ENCODE data around the gene MCCD1. TPM values are rescaled to one million over a fixed set of nuclear protein-coding genes. Genes with fewer than 3 reads are reported as not detected.
A peak's percentile ranks its signal among the peaks of the same experiment; 100 is the strongest.
"Not testable (repeated sequence)": the region's sequence is repeated elsewhere in the genome, so short reads cannot be mapped to it uniquely, and the experiment has no call there.

MCCD1 gene
- total RNA-seq, 3 donors from 2014 or later = not detected

DNA sequence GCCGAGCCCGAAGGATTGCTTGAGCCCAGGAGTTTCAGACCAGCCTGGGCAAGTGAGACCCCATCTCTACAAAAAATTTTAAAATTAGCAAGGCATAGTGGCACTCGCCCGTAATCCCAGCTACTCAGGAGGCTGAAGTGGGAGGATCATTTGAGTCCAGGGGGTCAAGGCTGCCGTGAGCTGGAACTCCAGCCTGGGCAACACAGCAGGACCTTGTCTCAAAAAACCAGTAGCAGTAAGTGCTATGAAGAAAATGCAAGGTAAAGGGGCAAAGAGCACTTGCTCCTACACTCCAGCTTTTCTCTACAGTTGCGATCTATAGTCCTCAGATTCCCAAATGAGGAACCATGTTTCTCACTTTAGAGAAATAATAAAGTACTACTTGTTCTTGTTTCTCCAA, 14.9 kb downstream of the MCCD1 start:
- Mint-ChIP-seq H3K4me1 (ENCODE audit: low read depth) (peaks cover 52% of the 10 kb centered on the region), H3K9me3 (no peaks in the 10 kb centered on the region), H3K27me3 (ENCODE audit: low read depth) (no peaks in the 10 kb centered on the region), H3K36me3 (ENCODE audit: insufficient read depth) (peaks cover 27% of the 10 kb centered on the region), H3K4me3 (peak overlapping the region; percentile 96)
- DNase-seq (no peak), ATAC-seq (no peak)

- no peak for DNase-seq
- no peak overlapping the region for H3K4me3 Mint-ChIP-seq
- H3K9me3 Mint-ChIP-seq = no peaks in the 10 kb centered on the region
- no peaks in the 10 kb centered on the region for H3K27me3 Mint-ChIP-seq (ENCODE audit: low read depth)
- H3K4me1 Mint-ChIP-seq (ENCODE audit: low read depth) = peaks cover 44% of the 10 kb centered on the region
- ATAC-seq = no peak
- H3K36me3 Mint-ChIP-seq (ENCODE audit: insufficient read depth) = peaks cover 16% of the 10 kb centered on the region
Observed at GRCh38 chr6:31544676-31545075, 15.9 kb downstream of the MCCD1 start.

GRCh38 chr6:31545291-31545690, 16.5 kb downstream of the MCCD1 start:
- no peak overlapping the region for H3K4me3 Mint-ChIP-seq
- H3K4me1 Mint-ChIP-seq (ENCODE audit: low read depth) = peaks cover 38% of the 10 kb centered on the region
- peaks cover 10% of the 10 kb centered on the region for H3K36me3 Mint-ChIP-seq (ENCODE audit: insufficient read depth)
- no peaks in the 10 kb centered on the region for H3K9me3 Mint-ChIP-seq
- DNase-seq (no peak), ATAC-seq (no peak)
- H3K27me3 Mint-ChIP-seq (ENCODE audit: low read depth) = no peaks in the 10 kb centered on the region

- ATAC-seq (peak; percentile 60 to 61), DNase-seq (peak; percentile 78)
- Mint-ChIP-seq H3K9me3 (no peaks in the 10 kb centered on the region), H3K4me1 (ENCODE audit: low read depth) (peaks cover 36% of the 10 kb centered on the region), H3K36me3 (ENCODE audit: insufficient read depth) (peaks cover 1% of the 10 kb centered on the region), H3K27me3 (ENCODE audit: low read depth) (no peaks in the 10 kb centered on the region), H3K4me3 (peak within 1 kb of the TSS; percentile 91)
Observed at GRCh38 chr6:31546339-31546957, 17.7 kb downstream of the MCCD1 start, which contains the start of gene ATP6V1G2. TSS of gene ATP6V1G2 (minus strand) at chr6:31546608. CDS start at chr6:31546559, 49 bp downstream.

DNA sequence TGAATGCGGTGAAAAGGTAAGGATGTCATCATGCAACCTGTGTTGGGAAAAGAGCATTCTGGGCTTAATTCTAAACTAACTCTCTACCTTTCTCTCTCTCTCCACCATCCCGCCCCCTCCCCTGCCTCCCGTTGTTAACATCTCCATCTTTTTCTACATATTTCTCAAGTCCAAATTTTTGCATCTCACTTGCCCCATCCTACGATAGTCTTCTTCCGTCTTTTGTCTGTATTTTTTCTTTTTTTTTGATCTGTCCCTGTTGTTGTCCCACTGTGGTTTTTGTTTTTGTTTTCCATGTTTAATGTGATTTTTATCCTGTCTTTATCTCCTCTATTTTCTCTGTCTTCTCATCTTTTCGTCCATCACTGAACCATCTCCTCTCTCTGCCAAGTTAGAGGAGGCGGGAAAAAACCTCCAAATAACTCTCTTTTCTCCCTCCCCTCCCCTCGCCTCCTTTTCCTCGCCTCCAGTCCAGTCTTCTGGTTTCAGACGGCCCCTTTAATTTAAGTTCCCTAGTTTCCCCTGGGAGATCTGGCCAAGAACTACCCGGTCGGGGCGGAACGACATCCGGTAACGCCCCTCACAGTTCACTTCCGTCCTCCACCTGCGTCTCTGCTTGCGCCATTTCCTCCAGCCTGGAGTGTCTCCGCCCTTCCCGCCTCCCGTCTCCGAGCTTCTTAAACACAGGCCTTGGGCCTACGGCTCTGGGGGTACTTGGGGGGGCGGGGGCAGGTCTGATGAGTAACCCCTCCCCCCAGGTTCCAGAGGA, 18.4 kb downstream of the MCCD1 start, which contains the start of gene NFKBIL1:
TSS of gene NFKBIL1 (plus strand) at position 651 of the 769 bp plus-strand sequence. CDS start at position 738, 87 bp downstream.
- peak; percentile 88 to 89 for ATAC-seq
- DNase-seq = peak; percentile 85
- Mint-ChIP-seq H3K4me3 (peak within 1 kb of the TSS; percentile 91), H3K9me3 (no peaks in the 10 kb centered on the region), H3K36me3 (ENCODE audit: insufficient read depth) (peaks cover 2% of the 10 kb centered on the region), H3K27me3 (ENCODE audit: low read depth) (no peaks in the 10 kb centered on the region), H3K4me1 (ENCODE audit: low read depth) (peaks cover 37% of the 10 kb centered on the region)

- DNase-seq (no peak), ATAC-seq (no peak)
- Mint-ChIP-seq H3K36me3 (ENCODE audit: insufficient read depth) (peaks cover 2% of the 10 kb centered on the region), H3K9me3 (no peaks in the 10 kb centered on the region), H3K4me1 (ENCODE audit: low read depth) (peaks cover 34% of the 10 kb centered on the region), H3K27me3 (ENCODE audit: low read depth) (no peaks in the 10 kb centered on the region), H3K4me3 (peak overlapping the region; percentile 91)
Observed at GRCh38 chr6:31547727-31548543, 19.2 kb downstream of the MCCD1 start.

- Mint-ChIP-seq H3K27me3 (ENCODE audit: low read depth) (no peaks in the 10 kb centered on the region), H3K9me3 (no peaks in the 10 kb centered on the region), H3K36me3 (ENCODE audit: insufficient read depth) (peaks cover 2% of the 10 kb centered on the region), H3K4me3 (peak overlapping the region; percentile 91), H3K4me1 (ENCODE audit: low read depth) (peaks cover 33% of the 10 kb centered on the region)
- DNase-seq (no peak), ATAC-seq (no peak)
Observed at GRCh38 chr6:31548544-31548873, 19.7 kb downstream of the MCCD1 start.

DNA sequence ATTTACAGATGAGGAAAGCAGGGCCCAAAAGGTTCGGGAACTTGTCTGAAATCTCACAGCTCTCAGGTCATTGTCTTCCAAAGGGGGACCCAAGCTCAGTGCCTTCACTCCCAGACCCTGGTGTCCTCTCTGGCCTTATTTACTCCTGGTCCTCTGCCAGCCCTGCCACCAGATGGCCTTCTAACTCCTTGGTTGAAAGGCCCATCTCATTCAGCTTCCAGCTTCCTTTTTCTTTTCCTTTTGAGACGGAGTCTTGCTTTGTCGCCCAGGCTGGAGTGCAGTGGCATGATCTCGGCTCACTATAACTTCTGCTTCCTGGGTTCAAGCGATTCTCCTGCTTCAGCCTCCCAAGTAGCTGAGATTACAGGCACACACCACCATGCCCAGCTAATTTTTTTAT, 22.6 kb downstream of the MCCD1 start:
- Mint-ChIP-seq H3K4me3 (peak overlapping the region; percentile 53), H3K4me1 (ENCODE audit: low read depth) (peaks cover 41% of the 10 kb centered on the region)
- H3K9me3 Mint-ChIP-seq; H3K36me3 Mint-ChIP-seq (ENCODE audit: insufficient read depth); H3K27me3 Mint-ChIP-seq (ENCODE audit: low read depth): not testable (repeated sequence)
- peak in 1 of 2 donors; percentile 23 for ATAC-seq
- DNase-seq = peak; percentile 58

- Mint-ChIP-seq H3K4me1 (ENCODE audit: low read depth) (peaks cover 63% of the 10 kb centered on the region), H3K9me3 (no peaks in the 10 kb centered on the region), H3K36me3 (ENCODE audit: insufficient read depth) (peaks cover 22% of the 10 kb centered on the region), H3K4me3 (no peak overlapping the region), H3K27me3 (ENCODE audit: low read depth) (no peaks in the 10 kb centered on the region)
- DNase-seq (no peak), ATAC-seq (no peak)
Observed at GRCh38 chr6:31556307-31556706, 27.5 kb downstream of the MCCD1 start.

DNA sequence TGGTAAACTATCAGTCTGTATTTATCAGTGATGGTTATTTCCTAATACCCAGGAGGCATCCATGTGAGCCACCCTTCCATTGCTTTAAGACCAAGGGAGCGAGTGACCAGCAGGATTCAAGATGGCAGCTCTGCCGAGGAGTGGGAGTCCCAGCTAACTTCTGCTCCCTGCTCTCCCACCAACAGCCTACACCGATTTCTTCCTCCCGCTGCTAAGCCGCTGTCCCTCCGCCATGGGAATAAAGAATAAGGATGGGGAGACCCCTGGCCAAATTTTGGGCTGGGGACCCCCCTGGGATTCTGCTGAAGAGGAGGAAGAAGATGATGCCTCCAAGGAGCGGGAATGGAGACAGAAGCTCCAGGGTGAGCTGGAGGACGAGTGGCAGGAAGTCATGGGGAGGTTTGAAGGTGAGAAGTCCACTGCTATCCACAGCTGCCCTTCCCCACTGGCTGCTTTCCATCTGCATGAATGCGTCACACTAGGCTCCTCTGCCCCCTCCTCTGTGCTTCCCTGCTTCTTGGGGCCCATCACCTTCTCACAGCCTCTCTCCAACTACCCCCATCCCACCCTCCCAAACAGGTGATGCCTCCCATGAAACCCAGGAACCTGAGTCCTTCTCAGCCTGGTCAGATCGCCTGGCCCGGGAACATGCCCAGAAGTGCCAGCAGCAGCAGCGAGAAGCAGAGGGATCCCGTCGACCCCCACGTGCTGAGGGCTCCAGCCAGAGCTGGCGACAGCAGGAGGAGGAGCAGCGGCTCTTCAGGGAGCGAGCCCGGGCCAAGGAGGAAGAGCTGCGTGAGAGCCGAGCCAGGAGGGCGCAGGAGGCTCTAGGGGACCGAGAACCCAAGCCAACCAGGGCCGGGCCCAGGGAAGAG, 28.9 kb downstream of the MCCD1 start:
- peaks cover 24% of the 10 kb centered on the region for H3K36me3 Mint-ChIP-seq (ENCODE audit: insufficient read depth)
- DNase-seq (no peak), ATAC-seq (no peak)
- peak overlapping the region; percentile 67 for H3K4me3 Mint-ChIP-seq
- H3K9me3 Mint-ChIP-seq = no peaks in the 10 kb centered on the region
- H3K27me3 Mint-ChIP-seq (ENCODE audit: low read depth) = no peaks in the 10 kb centered on the region
- peaks cover 70% of the 10 kb centered on the region for H3K4me1 Mint-ChIP-seq (ENCODE audit: low read depth)

GRCh38 chr6:31558318-31558625, 29.5 kb downstream of the MCCD1 start:
- Mint-ChIP-seq H3K4me1 (ENCODE audit: low read depth) (peaks cover 74% of the 10 kb centered on the region), H3K36me3 (ENCODE audit: insufficient read depth) (peaks cover 28% of the 10 kb centered on the region), H3K9me3 (no peaks in the 10 kb centered on the region), H3K27me3 (ENCODE audit: low read depth) (no peaks in the 10 kb centered on the region), H3K4me3 (peak overlapping the region; percentile 67)
- ATAC-seq = no peak
- no peak for DNase-seq

DNA sequence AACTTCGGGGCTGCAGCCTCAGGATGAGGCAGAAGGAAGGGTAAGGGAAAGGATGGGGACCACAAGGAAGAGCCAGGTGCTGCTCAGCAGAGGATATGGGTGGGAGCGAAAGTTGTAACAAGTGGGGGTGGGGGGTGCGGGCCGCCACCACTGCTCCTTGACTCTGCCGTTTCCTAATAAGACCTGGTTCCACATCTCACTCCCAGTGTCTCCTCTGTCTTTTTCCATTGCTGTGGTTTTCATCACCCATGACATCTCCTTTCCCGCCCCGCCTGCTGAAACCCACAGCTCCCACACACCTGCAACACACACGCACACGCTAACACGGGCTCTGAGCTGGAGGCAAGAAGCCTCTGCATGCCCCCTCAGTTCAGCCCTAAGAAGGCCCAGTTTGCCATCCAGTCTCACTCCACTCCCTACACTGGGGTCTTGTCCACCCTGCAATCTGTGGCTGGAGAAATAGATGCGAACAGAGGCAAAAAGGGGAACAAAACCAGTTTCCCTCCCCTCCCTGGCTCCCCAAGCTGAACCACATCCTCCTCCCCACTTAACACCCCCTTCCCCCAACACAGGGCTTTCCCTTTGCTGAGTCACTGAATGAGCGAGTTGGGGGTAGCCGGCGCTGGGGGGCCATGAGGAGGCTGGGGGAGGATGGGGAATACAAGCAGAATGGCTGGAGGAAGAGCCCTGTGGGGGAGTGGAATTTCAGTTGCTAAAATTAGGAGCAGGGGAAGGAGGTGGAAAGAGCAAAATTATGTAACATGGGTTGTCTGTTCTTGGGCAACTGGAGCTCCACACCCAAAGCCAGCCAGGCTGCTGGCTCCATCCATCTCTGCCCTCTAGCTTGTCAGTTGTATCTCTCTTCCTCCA, 30.1 kb downstream of the MCCD1 start:
- ATAC-seq (peak; percentile 72 to 76), DNase-seq (peak; percentile 66)
- Mint-ChIP-seq H3K36me3 (ENCODE audit: insufficient read depth) (peaks cover 30% of the 10 kb centered on the region), H3K4me3 (peak overlapping the region; percentile 67), H3K27me3 (ENCODE audit: low read depth) (no peaks in the 10 kb centered on the region), H3K9me3 (no peaks in the 10 kb centered on the region), H3K4me1 (ENCODE audit: low read depth) (peaks cover 79% of the 10 kb centered on the region)

- peak; percentile 13 to 22 for ATAC-seq
- Mint-ChIP-seq H3K4me1 (ENCODE audit: low read depth) (peaks cover 81% of the 10 kb centered on the region), H3K9me3 (no peaks in the 10 kb centered on the region), H3K27me3 (ENCODE audit: low read depth) (no peaks in the 10 kb centered on the region), H3K36me3 (ENCODE audit: insufficient read depth) (peaks cover 32% of the 10 kb centered on the region), H3K4me3 (peak overlapping the region; percentile 67)
- no peak for DNase-seq
Observed at GRCh38 chr6:31559606-31559957, 30.8 kb downstream of the MCCD1 start.

All from activated T-cell treated with anti-CD3 and anti-CD28 coated beads, Interleukin-2, amount 50 U/mL, for 4 hours (primary cell).